ENCODE results near the gene ITGA1. TPM values are rescaled to one million over a fixed set of nuclear protein-coding genes. Genes with fewer than 3 reads are reported as not detected.

Gene ITGA1
- total RNA-seq, 1 experiment from 2014 or later: 1.6 TPM

- no peaks in the 10 kb centered on the region for H3K4me1 ChIP-seq (ENCODE audit: control insufficient read depth, insufficient read depth, low read length)
- TF ChIP-seq CTCF (IDR thresholded peaks at IDR 0.05) (no peak), REST (IDR thresholded peaks at IDR 0.05; ENCODE audit: insufficient read depth in 1 of 2, low read depth in 2 of 2, low read length in 1 of 2) (no peak), POLR2AphosphoS5 (IDR thresholded peaks at IDR 0.05; ENCODE audit: low read depth, low read length) (no peak), SIN3A (IDR thresholded peaks at IDR 0.05; ENCODE audit: borderline replicate concordance, insufficient read depth, low read depth, low read length) (no peak), TCF7L2 (IDR thresholded peaks at IDR 0.05; ENCODE audit: low read depth, low read length) (no peak)
- no TSS peak for BruUV-seq (replicated peaks)
- ChIA-PET CTCF (no interaction called here), POLR2A (no interaction called here)
- H3K9me3 ChIP-seq (ENCODE audit: control insufficient read depth, insufficient read depth, low read depth, low read length): no peaks in the 10 kb centered on the region
- H3K36me3 ChIP-seq (ENCODE audit: control insufficient read depth, insufficient read depth, low read length): no peaks in the 10 kb centered on the region
- H3K27ac ChIP-seq (ENCODE audit: low read length): no peak overlapping the region
- DNase-seq (ENCODE audit: low read depth, low spot score) (no peak), ATAC-seq (no peak)
- H3K4me3 ChIP-seq (ENCODE audit: low read depth in 2 of 2, low read length in 2 of 2): no peak overlapping the region
- in situ Hi-C loops (cut with HindIII; ENCODE audit: low pct_unique_long_range_greater_than_20kb, low sequenced_read_pairs): no loop called here
- intact Hi-C loops (cut with micrococcal nuclease; ENCODE audit: unreplicated experiment): no loop called here
- H3K27me3 ChIP-seq (ENCODE audit: control insufficient read depth, insufficient read depth, low read length): no peaks in the 10 kb centered on the region
Observed at GRCh38 chr5:52822437-52822836, 34.7 kb downstream of the ITGA1 start.

GRCh38 chr5:52824827-52825226, 37.1 kb downstream of the ITGA1 start:
- CTCF ChIA-PET: no interaction called here
- no peaks in the 10 kb centered on the region for H3K4me1 ChIP-seq (ENCODE audit: control insufficient read depth, insufficient read depth, low read length)
- TF ChIP-seq SIN3A (IDR thresholded peaks at IDR 0.05; ENCODE audit: borderline replicate concordance, insufficient read depth, low read depth, low read length): no peak
- TF ChIP-seq REST (IDR thresholded peaks at IDR 0.05; ENCODE audit: insufficient read depth in 1 of 2, low read depth in 2 of 2, low read length in 1 of 2): no peak
- TF ChIP-seq POLR2AphosphoS5 (IDR thresholded peaks at IDR 0.05; ENCODE audit: low read depth, low read length): no peak
- TF ChIP-seq CTCF (IDR thresholded peaks at IDR 0.05): no peak
- no peak for TF ChIP-seq TCF7L2 (IDR thresholded peaks at IDR 0.05; ENCODE audit: low read depth, low read length)
- in situ Hi-C loops (cut with HindIII; ENCODE audit: low pct_unique_long_range_greater_than_20kb, low sequenced_read_pairs) (no loop called here), intact Hi-C loops (cut with micrococcal nuclease; ENCODE audit: unreplicated experiment) (no loop called here)
- POLR2A ChIA-PET: no interaction called here
- no TSS peak for BruUV-seq (replicated peaks)
- no peaks in the 10 kb centered on the region for H3K27me3 ChIP-seq (ENCODE audit: control insufficient read depth, insufficient read depth, low read length)
- no peak overlapping the region for H3K4me3 ChIP-seq (ENCODE audit: low read depth in 2 of 2, low read length in 2 of 2)
- DNase-seq (ENCODE audit: low read depth, low spot score): no peak
- H3K36me3 ChIP-seq (ENCODE audit: control insufficient read depth, insufficient read depth, low read length): no peaks in the 10 kb centered on the region
- no peak for ATAC-seq
- no peak overlapping the region for H3K27ac ChIP-seq (ENCODE audit: low read length)
- no peaks in the 10 kb centered on the region for H3K9me3 ChIP-seq (ENCODE audit: control insufficient read depth, insufficient read depth, low read depth, low read length)

Measured in Panc1 (cell line).